Endodermal cell (in vitro differentiated cells): ENCODE data around the gene DNAJB4. TPM values are rescaled to one million over a fixed set of nuclear protein-coding genes. Genes with fewer than 3 reads are reported as not detected.
"Not testable (repeated sequence)": the region's sequence is repeated elsewhere in the genome, so short reads cannot be mapped to it uniquely, and the experiment has no call there.

ENCODE experiments used
- DNase-seq: peaks from one replicate; pipeline ENCODE4 v3.0.0-alpha.2; 2017
- H3K27ac ChIP-seq: 2 replicates; pipeline ENCODE4 v1.5.1; 2013; ENCODE audit warnings: mild to moderate bottlenecking, low read depth, low read length, moderate library complexity
- H3K27me3 ChIP-seq: 2 replicates; pipeline ENCODE4 v1.6.1; 2013; ENCODE audit warnings: mild to moderate bottlenecking, low read length, moderate library complexity; ENCODE audit not compliant: insufficient read depth, control insufficient read depth, poor library complexity, severe bottlenecking
- H3K36me3 ChIP-seq: 2 replicates; pipeline ENCODE4 v1.7.0; 2013; ENCODE audit warnings: mild to moderate bottlenecking, low read length, moderate library complexity; ENCODE audit not compliant: control insufficient read depth, insufficient read depth
- H3K4me1 ChIP-seq: one replicate; pipeline ENCODE4 v1.7.0; 2013; ENCODE audit warnings: low read length; ENCODE audit not compliant: control insufficient read depth, insufficient read depth
- H3K4me3 ChIP-seq: 2 replicates; pipeline ENCODE4 v1.5.1; 2013; ENCODE audit warnings: mild to moderate bottlenecking, low read length, moderate library complexity
- H3K9ac ChIP-seq: 2 replicates; pipeline ENCODE4 v1.6.1; 2013; ENCODE audit warnings: mild to moderate bottlenecking, low read length, moderate library complexity; ENCODE audit not compliant: poor library complexity, severe bottlenecking; ENCODE audit errors: extremely low read depth
- H3K9me3 ChIP-seq: 2 replicates; pipeline ENCODE4 v1.6.1; 2013; ENCODE audit warnings: mild to moderate bottlenecking, low read length, moderate library complexity; ENCODE audit not compliant: control insufficient read depth
- H3K27ac Mint-ChIP-seq: 2 replicates; pipeline ENCODE4 v1.8.0; 2020; ENCODE audit warnings: mixed read lengths
- H3K27me3 Mint-ChIP-seq: 2 replicates; pipeline ENCODE4 v1.8.0; 2021; ENCODE audit warnings: mild to moderate bottlenecking, mixed read lengths; ENCODE audit not compliant: insufficient read depth
- H3K36me3 Mint-ChIP-seq: 2 replicates; pipeline ENCODE4 v1.8.0; 2020; ENCODE audit warnings: low read depth, mixed read lengths
- H3K4me1 Mint-ChIP-seq: 2 replicates; pipeline ENCODE4 v1.8.0; 2020; ENCODE audit warnings: mixed read lengths
- H3K4me3 Mint-ChIP-seq: 2 replicates; pipeline ENCODE4 v1.8.0; 2020; ENCODE audit warnings: mild to moderate bottlenecking, moderate library complexity, mixed read lengths
- H3K9me3 Mint-ChIP-seq: 2 replicates; pipeline ENCODE4 v1.8.0; 2020; ENCODE audit warnings: mild to moderate bottlenecking, mixed read lengths
- CTCF ChIP-seq: fragments of 200-600 bp; sonication (generic); conservative IDR thresholded peaks from 2 replicates; pipeline ENCODE4 v1.5.0; 2021; ENCODE audit warnings: antibody characterized with exemption, mild to moderate bottlenecking
- WGBS, 2 experiments: methylation state at CpG; one replicate each; pipeline versions ENCODE4 v1.1.5 to v1.1.7; 2013; ENCODE audit warnings: missing lambda C conversion rate in 2 of 2, mixed read lengths in 1 of 2; ENCODE audit not compliant: insufficient coverage in 1 of 2, insufficient read length in 1 of 2; 5-methylcytosine and 5-hydroxymethylcytosine counted together
- total RNA-seq, 2 donors: library from RNA; stranded (reverse); fragmentation: NEBNext Ultra II Directional in 1 of 2; extraction: Animal tissue kit (Norgen Biotek cat#: 25700) in 1 of 2; gene quantifications; 2 replicates in 1 of 2; 3 replicates in 1 of 2; pipeline ENCODE4 v1.2.1, GENCODE V29; 2021

Gene DNAJB4
- total RNA-seq, 2 donors from 2014 or later, result 16.4 to 38.4 TPM

DNA sequence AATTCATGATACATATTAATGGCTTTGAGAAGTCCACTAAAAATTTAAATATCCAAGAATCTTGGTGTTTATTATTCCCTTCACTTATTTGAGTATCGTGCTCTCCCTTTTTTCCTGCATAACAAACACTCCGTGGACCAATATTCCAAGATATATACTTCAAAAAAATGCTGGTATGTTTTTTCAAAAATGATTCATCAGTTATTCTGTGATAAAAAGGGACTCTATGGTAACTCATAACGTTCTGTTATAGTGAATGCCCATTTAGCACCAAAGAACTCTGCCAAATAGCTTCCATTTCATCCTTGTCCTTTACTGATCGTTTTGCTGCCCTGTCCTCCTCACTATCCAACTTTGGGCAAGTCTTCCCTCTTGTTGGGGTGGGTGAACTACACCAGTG, 53.9 kb downstream of the DNAJB4 start:
- Mint-ChIP-seq H3K27me3 (no peaks in the 10 kb centered on the region), H3K36me3 (no peaks in the 10 kb centered on the region), H3K27ac (no peak overlapping the region), H3K9me3 (no peaks in the 10 kb centered on the region), H3K4me1 (peaks cover 5% of the 10 kb centered on the region), H3K4me3 (no peak overlapping the region)
- H3K4me3 ChIP-seq, result no peak overlapping the region
- no peak overlapping the region for H3K9ac ChIP-seq
- H3K4me1 ChIP-seq, result no peaks in the 10 kb centered on the region
- no peak for TF ChIP-seq CTCF
- H3K27me3 ChIP-seq, result peaks cover 5% of the 10 kb centered on the region
- H3K27ac ChIP-seq, result no peak overlapping the region
- no peak for DNase-seq
- H3K36me3 ChIP-seq, result no peaks in the 10 kb centered on the region
- H3K9me3 ChIP-seq, result no peaks in the 10 kb centered on the region
- 89% methylated on average over 4 of the region's 4 CpGs; no CpG with 5 or more reads in 1 of the 2 experiments for WGBS, 2 experiments

GRCh38 chr1:78060857-78061563, 56.3 kb downstream of the DNAJB4 start:
- no peaks in the 10 kb centered on the region for H3K36me3 Mint-ChIP-seq
- no peaks in the 10 kb centered on the region for H3K27me3 Mint-ChIP-seq
- Histone ChIP-seq H3K9me3 (no peaks in the 10 kb centered on the region), H3K27ac (no peak overlapping the region), H3K27me3 (peaks cover 5% of the 10 kb centered on the region), H3K36me3 (no peaks in the 10 kb centered on the region), H3K4me1 (no peaks in the 10 kb centered on the region), H3K9ac (no peak overlapping the region), H3K4me3 (no peak overlapping the region)
- TF ChIP-seq CTCF, result peak; percentile 64
- 83 to 96% methylated on average over 1 to 4 of the region's 4 CpGs for WGBS, 2 experiments
- H3K4me1 Mint-ChIP-seq, result peaks cover 1% of the 10 kb centered on the region
- H3K4me3 Mint-ChIP-seq, result no peak overlapping the region
- no peak for DNase-seq
- peak overlapping the region; percentile 37 for H3K27ac Mint-ChIP-seq
- no peaks in the 10 kb centered on the region for H3K9me3 Mint-ChIP-seq

GRCh38 chr1:78061825-78062523, 57.2 kb downstream of the DNAJB4 start:
- Histone ChIP-seq H3K9me3 (no peaks in the 10 kb centered on the region), H3K27ac (no peak overlapping the region), H3K9ac (no peak overlapping the region), H3K4me1 (no peaks in the 10 kb centered on the region), H3K4me3 (no peak overlapping the region), H3K27me3 (peaks cover 5% of the 10 kb centered on the region), H3K36me3 (no peaks in the 10 kb centered on the region)
- H3K27ac Mint-ChIP-seq, result no peak overlapping the region
- H3K36me3 Mint-ChIP-seq, result no peaks in the 10 kb centered on the region
- TF ChIP-seq CTCF, result no peak
- WGBS, 2 experiments, result 81 to 100% methylated on average over 1 to 2 of the region's 2 CpGs
- peaks cover 3% of the 10 kb centered on the region for H3K27me3 Mint-ChIP-seq
- no peak for DNase-seq
- H3K9me3 Mint-ChIP-seq, result no peaks in the 10 kb centered on the region
- H3K4me1 Mint-ChIP-seq, result peaks cover 1% of the 10 kb centered on the region
- no peak overlapping the region for H3K4me3 Mint-ChIP-seq

- not testable (repeated sequence) for H3K4me1 Mint-ChIP-seq, H3K36me3 Mint-ChIP-seq, H3K36me3 ChIP-seq, H3K4me3 ChIP-seq, H3K4me3 Mint-ChIP-seq, H3K27ac ChIP-seq, H3K4me1 ChIP-seq, H3K27ac Mint-ChIP-seq, H3K9ac ChIP-seq, H3K9me3 Mint-ChIP-seq, H3K27me3 Mint-ChIP-seq, DNase-seq, H3K9me3 ChIP-seq, H3K27me3 ChIP-seq
- 84% methylated on average over 1 of the region's 2 CpGs; no CpG with 5 or more reads in 1 of the 2 experiments for WGBS, 2 experiments
These were observed 60.1 kb downstream of the DNAJB4 start for GRCh38 chr1:78064886-78065285.
